Right renal cortex interstitium (tissue), 3 donors: ENCODE results near the gene CYTH3. TPM values are rescaled to one million over a fixed set of nuclear protein-coding genes. Genes with fewer than 3 reads are reported as not detected.
"Not testable (repeated sequence)": the region's sequence is repeated elsewhere in the genome, so short reads cannot be mapped to it uniquely, and the experiment has no call there.

ENCODE experiments used
- DNase-seq, 3 donors: peaks; one replicate each; pipeline ENCODE4 v3.0.0-alpha.2; 2013; ENCODE audit warnings: low read depth in 3 of 3, low spot score in 2 of 3
- polyA plus RNA-seq, 3 donors: library from polyadenylated mRNA; unstranded; fragments of 120-200 nt; gene quantifications; one replicate each; pipeline ENCODE4 v1.2.1, GENCODE V29; 2013; ENCODE audit not compliant: insufficient read length in 3 of 3

The CYTH3 gene
- polyA plus RNA-seq, 3 donors: 33.0 to 36.2 (median 33.4) TPM

GRCh38 chr7:6203381-6203780 is 69.0 kb downstream of the CYTH3 start:
- DNase-seq: no peak

GRCh38 chr7:6202117-6202516 is 70.3 kb downstream of the CYTH3 start:
- DNase-seq: no peak

- DNase-seq: no peak
Observed at GRCh38 chr7:6200971-6201370, 71.5 kb downstream of the CYTH3 start.

- no peak for DNase-seq
Observed at GRCh38 chr7:6198689-6199595, 73.5 kb downstream of the CYTH3 start.

- no peak for DNase-seq
Observed at GRCh38 chr7:6197801-6198551, 74.4 kb downstream of the CYTH3 start.

GRCh38 chr7:6193709-6194108 is 78.7 kb downstream of the CYTH3 start:
- DNase-seq: no peak

- DNase-seq: not testable (repeated sequence)
Observed at GRCh38 chr7:6190563-6190962, 81.9 kb downstream of the CYTH3 start.

GRCh38 chr7:6188389-6188788 is 84.0 kb downstream of the CYTH3 start:
- no peak for DNase-seq

- DNase-seq: no peak
Observed at GRCh38 chr7:6186577-6186976, 85.8 kb downstream of the CYTH3 start.

GRCh38 chr7:6182993-6183392 is 89.4 kb downstream of the CYTH3 start:
- DNase-seq: no peak

GRCh38 chr7:6181136-6181535 is 91.3 kb downstream of the CYTH3 start:
- no peak for DNase-seq

- no peak for DNase-seq
Observed at GRCh38 chr7:6180344-6180725, 92.1 kb downstream of the CYTH3 start.

GRCh38 chr7:6179620-6180343 is 92.6 kb downstream of the CYTH3 start:
- DNase-seq: no peak

- DNase-seq: no peak
Observed at GRCh38 chr7:6178298-6179029, 94.0 kb downstream of the CYTH3 start.

GRCh38 chr7:6175645-6176044 is 96.8 kb downstream of the CYTH3 start:
- no peak for DNase-seq

- no peak for DNase-seq
Observed at GRCh38 chr7:6172910-6173295, 99.5 kb downstream of the CYTH3 start.

GRCh38 chr7:6172224-6172909 is 100.1 kb downstream of the CYTH3 start:
- no peak for DNase-seq

- no peak for DNase-seq
Observed at GRCh38 chr7:6171532-6172223, 100.7 kb downstream of the CYTH3 start.
